ENCODE measurements around the gene NTRK3. TPM values are rescaled to one million over a fixed set of nuclear protein-coding genes. Genes with fewer than 3 reads are reported as not detected.
"Not testable (repeated sequence)": the region's sequence is repeated elsewhere in the genome, so short reads cannot be mapped to it uniquely, and the experiment has no call there.

The NTRK3 gene
- total RNA-seq, 1 donor from 2014 or later: 1.6 TPM

- no peak for DNase-seq (ENCODE audit: low spot score)
Observed at GRCh38 chr15:87877822-87878542, 378.6 kb downstream of the NTRK3 start.

- DNase-seq (ENCODE audit: low spot score): no peak
Observed at GRCh38 chr15:87877114-87877810, 379.3 kb downstream of the NTRK3 start.

GRCh38 chr15:87874896-87875711 is 381.4 kb downstream of the NTRK3 start:
- no peak for DNase-seq (ENCODE audit: low spot score)

- no peak for DNase-seq (ENCODE audit: low spot score)
Observed at GRCh38 chr15:87873516-87873915, 383.0 kb downstream of the NTRK3 start.

- DNase-seq (ENCODE audit: low spot score): no peak
Observed at GRCh38 chr15:87871731-87872320, 384.7 kb downstream of the NTRK3 start.

- no peak for DNase-seq (ENCODE audit: low spot score)
Observed at GRCh38 chr15:87871258-87871681, 385.3 kb downstream of the NTRK3 start.

GRCh38 chr15:87866961-87867360 is 389.6 kb downstream of the NTRK3 start:
- DNase-seq (ENCODE audit: low spot score): no peak

GRCh38 chr15:87863152-87863551 is 393.4 kb downstream of the NTRK3 start:
- DNase-seq (ENCODE audit: low spot score): no peak

- DNase-seq (ENCODE audit: low spot score): no peak
Observed at GRCh38 chr15:87860743-87861142, 395.8 kb downstream of the NTRK3 start.

- no peak for DNase-seq (ENCODE audit: low spot score)
Observed at GRCh38 chr15:87858651-87859050, 397.9 kb downstream of the NTRK3 start.

GRCh38 chr15:87851497-87851896 is 405.0 kb downstream of the NTRK3 start:
- DNase-seq (ENCODE audit: low spot score): no peak

GRCh38 chr15:87850916-87851315 is 405.6 kb downstream of the NTRK3 start:
- no peak for DNase-seq (ENCODE audit: low spot score)

- DNase-seq (ENCODE audit: low spot score): no peak
Observed at GRCh38 chr15:87849181-87849580, 407.4 kb downstream of the NTRK3 start.

GRCh38 chr15:87848012-87848411 is 408.5 kb downstream of the NTRK3 start:
- DNase-seq (ENCODE audit: low spot score): no peak

- DNase-seq (ENCODE audit: low spot score): no peak
Observed at GRCh38 chr15:87846746-87847145, 409.8 kb downstream of the NTRK3 start.

GRCh38 chr15:87843312-87843711 is 413.2 kb downstream of the NTRK3 start:
- DNase-seq (ENCODE audit: low spot score): no peak

GRCh38 chr15:87841426-87841998 is 415.0 kb downstream of the NTRK3 start:
- no peak for DNase-seq (ENCODE audit: low spot score)

- DNase-seq (ENCODE audit: low spot score): not testable (repeated sequence)
Observed at GRCh38 chr15:87835830-87836229, 420.7 kb downstream of the NTRK3 start.

- not testable (repeated sequence) for DNase-seq (ENCODE audit: low spot score)
Observed at GRCh38 chr15:87833333-87833732, 423.2 kb downstream of the NTRK3 start.

GRCh38 chr15:87829332-87830050 is 427.0 kb downstream of the NTRK3 start:
- DNase-seq (ENCODE audit: low spot score): no peak

- DNase-seq (ENCODE audit: low spot score): no peak
Observed at GRCh38 chr15:87828608-87829007, 427.9 kb downstream of the NTRK3 start.
